Activated CD8-positive, alpha-beta memory T cell treated with anti-CD3 and anti-CD28 coated beads, Interleukin-2, amount 10 ng/mL, durations not matched to agents 7 days and 5 days (primary cell): Measurements from ENCODE around the gene CNOT10. TPM values are rescaled to one million over a fixed set of nuclear protein-coding genes. Genes with fewer than 3 reads are reported as not detected.
"Not testable (repeated sequence)": the region's sequence is repeated elsewhere in the genome, so short reads cannot be mapped to it uniquely, and the experiment has no call there.

Experiments
- ATAC-seq: fragments of 150-1000 bp; cut with Tn5 transposase; one replicate; pipeline ENCODE4 v1.10.0; 2021; ENCODE audit warnings: moderate library complexity
- CTCF ChIA-PET: fragments of 350-600 bp; sonication (Branson Sonifier 250); formaldehyde crosslinking; loops from one replicate; lab custom pipeline; 2021; ENCODE audit warnings: antibody characterized with exemption; lab: Charles Lee
- DNase-seq: peaks from one replicate; pipeline ENCODE4 v3.0.0-alpha.2; 2020
- H3K27ac Mint-ChIP-seq: one replicate; pipeline ENCODE4 v1.8.0; 2021; ENCODE audit warnings: mild to moderate bottlenecking, mixed read lengths
- H3K27me3 Mint-ChIP-seq: one replicate; pipeline ENCODE4 v1.8.0; 2021; ENCODE audit warnings: mixed read lengths
- H3K36me3 Mint-ChIP-seq: one replicate; pipeline ENCODE4 v1.8.0; 2021; ENCODE audit warnings: mild to moderate bottlenecking, mixed read lengths
- H3K4me1 Mint-ChIP-seq: one replicate; pipeline ENCODE4 v1.8.0; 2021; ENCODE audit warnings: mixed read lengths
- H3K4me3 Mint-ChIP-seq: one replicate; pipeline ENCODE4 v1.8.0; 2021; ENCODE audit warnings: mild to moderate bottlenecking, moderate library complexity, mixed read lengths
- H3K9me3 Mint-ChIP-seq: one replicate; pipeline ENCODE4 v1.8.0; 2022; ENCODE audit warnings: low read depth, mixed read lengths
- total RNA-seq, 2 experiments: library from RNA; stranded (reverse); gene quantifications; one replicate each; pipeline ENCODE4 v1.2.3, GENCODE V29; 2021

CNOT10 gene
- total RNA-seq, 2 experiments from 2014 or later = 52.8 to 55.4 TPM

DNA sequence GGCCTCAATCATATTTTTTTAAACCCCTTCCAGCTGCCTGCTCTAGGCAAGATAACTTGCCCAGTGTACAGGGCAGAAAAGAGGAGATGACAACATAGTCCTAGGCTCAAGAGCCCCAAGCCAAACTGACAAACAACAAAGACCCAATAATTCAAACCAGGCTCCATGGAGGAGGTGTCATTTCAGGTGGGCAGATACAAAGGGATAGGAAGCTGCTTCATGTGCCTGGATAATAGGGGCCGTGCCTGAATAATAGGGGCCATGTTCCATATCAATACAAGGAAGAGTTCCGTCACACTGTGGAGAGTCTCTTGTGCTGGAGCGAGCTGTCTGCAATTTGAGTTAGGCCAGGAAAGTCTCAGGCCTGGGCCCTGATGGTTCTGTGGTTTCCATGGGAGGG lies 97.4 kb downstream of the CNOT10 start:
- Mint-ChIP-seq H3K4me3 (no peak overlapping the region), H3K27ac (no peak overlapping the region), H3K9me3 (no peaks in the 10 kb centered on the region), H3K27me3 (peaks cover 9% of the 10 kb centered on the region), H3K4me1 (peaks cover 10% of the 10 kb centered on the region), H3K36me3 (no peaks in the 10 kb centered on the region)
- ATAC-seq = no peak
- DNase-seq = no peak
- CTCF ChIA-PET = interaction anchor here (1.1 to 2.8 kb wide), 7 partner anchors 10 to 280 kb away, joined by 3 to 11 read pairs (median 5); partner anchors contain the start of gene CMTM6

DNA sequence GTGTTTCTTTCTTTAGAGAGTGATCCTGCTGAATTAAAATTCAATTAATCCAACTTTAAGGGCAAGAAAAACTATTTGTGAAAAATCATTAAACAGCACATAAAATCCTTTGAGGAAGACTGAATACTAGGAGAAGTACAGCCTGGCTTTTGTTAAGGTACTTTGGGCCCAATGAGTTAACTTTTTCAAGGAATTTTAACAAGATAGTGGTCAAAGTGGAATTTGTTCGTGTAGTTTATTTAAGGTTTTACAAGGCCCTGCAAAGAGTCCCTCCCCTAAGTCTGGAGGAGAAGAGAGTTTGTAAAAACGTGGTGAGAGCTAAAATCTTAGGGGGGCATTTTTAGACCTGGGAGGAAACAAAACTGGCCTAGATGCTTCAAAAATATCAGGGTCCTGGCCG lies 106.8 kb downstream of the CNOT10 start:
- no peak overlapping the region for H3K27ac Mint-ChIP-seq
- no peaks in the 10 kb centered on the region for H3K9me3 Mint-ChIP-seq
- CTCF ChIA-PET = interaction anchor here (2.1 kb wide), 1 partner anchor 10 kb away, joined by 5 read pairs; no protein-coding TSS in a partner anchor

DNA sequence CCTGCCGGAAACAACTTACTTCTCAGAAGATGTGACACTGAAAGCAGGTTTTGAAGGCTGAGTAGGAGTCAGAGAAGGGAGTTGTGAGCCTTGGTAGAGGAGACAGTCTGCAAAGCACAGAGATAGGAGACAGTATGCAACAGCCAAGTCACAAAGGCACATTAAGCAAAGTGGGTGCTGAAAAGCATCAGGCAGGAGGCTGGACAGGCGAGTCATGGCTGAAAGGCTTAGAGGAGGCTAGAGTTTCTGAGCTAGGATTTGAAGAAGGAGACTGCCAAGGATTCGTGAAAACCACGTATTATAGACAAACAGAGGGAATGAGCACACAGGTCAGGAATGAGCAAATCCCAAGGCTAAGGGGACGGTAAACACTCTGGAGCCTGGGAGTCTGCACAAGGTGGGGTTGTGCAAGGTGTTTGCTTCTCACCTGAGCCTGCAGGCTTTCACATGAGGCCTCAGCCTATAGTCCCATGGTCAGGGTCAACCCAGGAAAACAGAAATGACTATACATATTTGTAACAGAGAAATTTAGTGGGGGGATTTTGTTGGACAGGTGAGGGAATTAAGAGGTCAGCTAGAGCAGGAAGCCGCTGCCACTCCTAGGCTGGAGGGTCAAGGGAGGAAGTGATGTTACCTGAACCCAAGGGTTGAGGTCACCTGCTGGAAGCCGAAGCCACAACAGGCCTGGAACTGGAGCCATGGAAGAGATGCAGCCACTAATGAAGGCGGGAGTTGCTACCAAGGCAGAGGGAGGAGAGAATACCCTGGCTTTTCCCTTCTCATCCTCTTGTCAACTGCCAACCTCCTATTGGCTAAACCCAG lies 109.7 kb downstream of the CNOT10 start:
- Mint-ChIP-seq H3K36me3 (no peaks in the 10 kb centered on the region), H3K4me1 (no peaks in the 10 kb centered on the region), H3K9me3 (no peaks in the 10 kb centered on the region), H3K4me3 (no peak overlapping the region), H3K27ac (no peak overlapping the region), H3K27me3 (no peaks in the 10 kb centered on the region)
- ATAC-seq (no peak), DNase-seq (no peak)
- CTCF ChIA-PET = no interaction called here

More for the DNA sequence above, 106.8 kb downstream of the CNOT10 start:
- Mint-ChIP-seq H3K36me3 (no peaks in the 10 kb centered on the region), H3K4me1 (no peaks in the 10 kb centered on the region), H3K27me3 (no peaks in the 10 kb centered on the region), H3K4me3 (no peak overlapping the region)
- ATAC-seq (no peak), DNase-seq (no peak)

DNA sequence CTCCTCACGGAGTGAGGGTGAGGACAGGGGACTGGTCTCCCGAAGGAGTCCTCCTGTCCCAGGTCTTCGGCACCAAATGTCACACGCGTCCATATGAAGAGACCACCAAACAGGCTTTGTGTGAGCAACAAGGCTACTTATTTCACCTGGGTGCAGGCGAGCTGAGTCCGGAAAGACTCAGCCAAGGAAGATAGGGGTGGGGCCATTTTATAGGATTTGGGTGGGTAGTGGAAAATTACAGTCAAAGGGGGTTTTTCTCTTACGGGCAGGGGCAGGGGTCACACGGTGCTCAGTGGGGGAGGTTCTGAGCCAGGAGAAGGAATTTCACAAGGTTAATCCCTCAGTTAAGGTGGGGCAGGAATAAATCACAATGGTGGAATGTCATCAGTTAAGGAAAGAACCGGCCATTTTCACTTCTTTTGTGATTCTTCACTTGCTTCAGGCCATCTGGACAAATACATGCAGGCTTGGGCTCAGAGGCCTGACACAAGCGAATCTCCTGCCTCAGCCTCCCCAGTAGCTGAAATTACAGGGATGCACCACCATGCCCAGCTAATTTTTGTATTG lies 111.5 kb downstream of the CNOT10 start:
- H3K27me3 Mint-ChIP-seq, H3K4me1 Mint-ChIP-seq, CTCF ChIA-PET, H3K4me3 Mint-ChIP-seq, H3K36me3 Mint-ChIP-seq, H3K9me3 Mint-ChIP-seq, H3K27ac Mint-ChIP-seq, ATAC-seq, DNase-seq: not testable (repeated sequence)

DNA sequence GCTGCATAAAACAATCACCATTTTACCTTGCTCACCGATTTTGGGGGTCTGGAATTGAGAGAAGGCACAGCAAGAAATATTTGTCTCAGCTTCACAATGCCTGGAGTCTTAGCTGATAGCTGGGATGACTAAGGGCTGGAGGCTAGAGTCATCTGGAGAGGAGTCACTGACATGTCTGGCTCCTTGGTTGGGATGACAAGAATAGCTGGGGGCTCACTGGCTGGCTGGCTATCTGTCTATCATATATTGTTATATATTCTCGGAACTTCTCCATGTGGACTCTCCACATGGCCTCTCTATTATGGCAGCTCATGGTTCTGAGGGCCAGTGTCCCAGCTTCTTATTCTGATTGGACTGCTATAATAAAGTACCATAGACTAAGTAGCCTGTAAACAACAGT lies 112.8 kb downstream of the CNOT10 start:
- DNase-seq (no peak), ATAC-seq (no peak)
- H3K27ac Mint-ChIP-seq = no peak overlapping the region
- no peak overlapping the region for H3K4me3 Mint-ChIP-seq
- no peaks in the 10 kb centered on the region for H3K9me3 Mint-ChIP-seq
- peaks cover 6% of the 10 kb centered on the region for H3K27me3 Mint-ChIP-seq
- no peaks in the 10 kb centered on the region for H3K36me3 Mint-ChIP-seq
- no peaks in the 10 kb centered on the region for H3K4me1 Mint-ChIP-seq
- CTCF ChIA-PET = no interaction called here

DNA sequence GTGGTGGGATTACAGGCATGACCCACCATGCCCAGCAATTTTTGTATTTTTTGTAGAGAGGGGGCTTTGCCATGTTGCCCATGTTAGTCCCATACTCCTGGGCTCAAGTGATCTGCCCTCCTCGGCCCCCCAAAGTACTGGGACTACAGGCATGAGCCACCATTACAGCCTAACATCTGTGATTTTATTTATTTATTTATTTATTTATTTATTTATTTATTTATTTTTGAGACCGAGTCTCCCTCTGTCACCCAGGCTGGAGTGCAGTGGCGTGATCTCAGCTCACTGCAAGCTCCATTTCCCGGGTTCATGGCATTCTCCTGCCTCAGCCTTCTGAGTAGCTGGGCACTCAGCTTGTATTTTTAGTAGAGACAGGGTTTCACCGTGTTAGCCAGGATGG lies 116.5 kb downstream of the CNOT10 start:
- DNase-seq, H3K4me1 Mint-ChIP-seq, ATAC-seq, H3K36me3 Mint-ChIP-seq, CTCF ChIA-PET, H3K9me3 Mint-ChIP-seq, H3K27ac Mint-ChIP-seq, H3K4me3 Mint-ChIP-seq: not testable (repeated sequence)
- peaks cover 20% of the 10 kb centered on the region for H3K27me3 Mint-ChIP-seq

DNA sequence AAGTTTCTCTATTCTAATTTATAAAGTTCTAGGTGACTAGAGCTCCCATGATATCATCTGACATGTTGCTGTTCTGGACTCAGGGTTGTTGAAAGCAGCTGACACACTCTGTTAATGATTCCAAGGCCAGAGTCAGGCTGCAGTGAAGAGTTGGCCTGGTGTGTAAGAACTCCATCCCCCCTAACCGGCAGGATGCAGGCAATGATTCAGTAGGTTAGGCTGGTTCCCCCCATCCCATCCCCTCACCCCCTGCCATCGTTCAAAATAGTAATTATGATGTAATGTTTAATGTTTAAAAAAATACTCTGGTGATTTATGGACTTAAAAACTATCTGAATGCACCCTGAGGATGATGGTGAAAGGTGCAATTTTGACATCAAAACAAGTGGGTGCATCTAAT lies 128.2 kb downstream of the CNOT10 start:
- Mint-ChIP-seq H3K27ac (no peak overlapping the region), H3K27me3 (peaks cover 47% of the 10 kb centered on the region), H3K36me3 (no peaks in the 10 kb centered on the region), H3K9me3 (no peaks in the 10 kb centered on the region), H3K4me3 (no peak overlapping the region), H3K4me1 (peaks cover 27% of the 10 kb centered on the region)
- DNase-seq = no peak
- CTCF ChIA-PET = interaction anchor here (2.3 kb wide), 1 partner anchor 31 kb away, joined by 8 read pairs; no protein-coding TSS in a partner anchor
- no peak for ATAC-seq

DNA sequence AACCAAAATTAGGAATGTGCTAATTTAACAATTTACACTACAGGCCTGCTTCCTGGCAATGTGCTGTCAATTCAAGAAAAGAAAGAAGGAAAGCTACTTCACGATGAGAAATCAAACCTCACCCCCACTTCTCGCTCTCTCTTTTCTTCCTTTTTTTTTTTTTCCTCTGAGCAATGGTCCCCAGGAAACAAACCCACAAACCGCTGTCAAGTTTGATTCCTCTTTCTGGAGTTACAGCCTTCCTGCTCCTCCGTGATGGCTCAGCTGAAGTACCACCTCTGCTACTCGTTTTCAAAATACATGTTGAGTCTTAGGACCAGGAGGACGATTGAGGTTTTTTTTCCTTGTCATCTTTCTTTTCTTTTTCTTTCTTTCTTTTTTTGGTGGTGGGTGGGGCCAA lies 129.4 kb downstream of the CNOT10 start:
- Mint-ChIP-seq H3K9me3 (no peaks in the 10 kb centered on the region), H3K4me3 (no peak overlapping the region), H3K4me1 (peaks cover 33% of the 10 kb centered on the region), H3K36me3 (peaks cover 1% of the 10 kb centered on the region), H3K27me3 (peaks cover 56% of the 10 kb centered on the region), H3K27ac (no peak overlapping the region)
- DNase-seq = no peak
- no peak for ATAC-seq
- CTCF ChIA-PET = interaction anchor here (1.5 to 2.3 kb wide), 3 partner anchors 20 to 89 kb away, joined by 3 to 8 read pairs (median 4); no protein-coding TSS in a partner anchor

DNA sequence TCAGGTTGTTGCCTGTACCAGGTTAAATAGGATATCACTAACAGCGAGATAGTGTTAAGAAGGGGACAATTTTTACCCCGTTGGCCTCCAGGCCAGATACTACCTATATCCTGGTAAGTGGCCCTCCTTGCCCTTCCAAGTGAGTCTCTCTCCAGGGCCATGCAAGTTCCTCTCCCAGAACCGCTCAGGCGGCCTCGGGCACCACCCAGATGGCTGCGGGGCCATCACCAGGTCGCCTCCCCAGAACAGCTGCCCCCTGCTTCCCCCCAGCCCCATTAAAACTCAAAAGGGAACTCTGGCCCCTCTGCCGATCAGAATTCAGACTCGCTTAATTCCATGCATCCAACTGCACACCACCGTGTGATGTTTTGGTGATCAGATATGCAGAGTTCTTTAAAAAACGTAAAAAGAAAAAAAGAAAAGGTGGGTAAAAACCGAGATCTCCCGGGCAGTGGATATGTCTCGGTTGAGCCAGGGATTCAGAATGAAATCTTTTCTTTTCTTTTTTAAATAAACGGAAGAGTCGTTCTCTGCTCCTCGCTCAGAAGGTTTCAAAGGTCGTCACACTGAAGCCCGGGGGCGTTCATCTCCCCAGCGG lies 131.0 kb downstream of the CNOT10 start:
- Mint-ChIP-seq H3K27me3 (peaks cover 72% of the 10 kb centered on the region), H3K27ac (no peak overlapping the region), H3K9me3 (no peaks in the 10 kb centered on the region), H3K36me3 (peaks cover 1% of the 10 kb centered on the region), H3K4me1 (peaks cover 33% of the 10 kb centered on the region), H3K4me3 (no peak overlapping the region)
- DNase-seq = no peak
- CTCF ChIA-PET = interaction anchor here (1.0 to 1.7 kb wide), 2 partner anchors 18 to 36 kb away, joined by 3 to 4 read pairs; no protein-coding TSS in a partner anchor
- ATAC-seq = no peak

DNA sequence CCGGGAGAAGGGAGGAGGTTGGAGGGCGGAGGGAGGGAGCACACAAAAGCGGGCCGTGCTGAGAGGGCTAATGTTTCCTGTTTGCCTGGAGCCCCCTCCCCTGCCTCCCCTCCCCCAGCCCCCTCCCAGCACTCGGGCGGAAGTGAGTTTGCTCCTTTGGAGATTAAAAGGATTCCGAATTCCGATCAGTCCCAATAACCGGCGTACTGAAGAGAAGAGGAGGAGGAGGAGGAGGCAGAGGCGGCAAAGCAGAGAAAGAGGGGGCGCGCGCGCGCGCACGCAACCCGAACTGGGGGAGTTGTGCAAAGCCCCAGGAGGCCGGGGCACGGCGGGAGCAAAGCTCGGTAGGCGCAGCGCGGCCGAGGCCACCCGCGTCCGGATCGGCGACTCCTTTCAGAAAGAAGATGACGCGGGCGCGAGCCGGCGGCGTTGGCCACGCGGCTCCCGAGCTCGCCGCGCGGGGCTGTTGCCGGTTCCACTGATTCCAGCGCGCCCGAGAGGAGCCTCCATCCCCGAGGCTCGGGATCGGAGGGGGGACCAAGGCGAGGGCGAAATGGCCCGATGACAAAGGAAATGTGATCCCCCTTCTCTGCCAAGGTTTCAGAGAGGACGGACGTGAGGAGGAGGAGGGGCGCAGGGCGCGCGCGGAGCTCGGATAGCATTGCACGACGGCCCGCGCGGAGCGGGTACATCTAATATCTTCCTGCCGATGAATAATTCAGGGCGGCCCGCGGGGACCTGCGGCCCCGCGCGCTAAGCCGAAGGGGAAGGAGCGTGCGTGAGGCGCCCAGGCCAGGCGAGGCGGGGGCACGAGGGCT lies 131.7 kb downstream of the CNOT10 start:
- Mint-ChIP-seq H3K9me3 (no peaks in the 10 kb centered on the region), H3K27ac (no peak overlapping the region), H3K36me3 (peaks cover 1% of the 10 kb centered on the region), H3K27me3 (peaks cover 73% of the 10 kb centered on the region), H3K4me1 (peaks cover 32% of the 10 kb centered on the region), H3K4me3 (peak overlapping the region; percentile 61)
- DNase-seq = peak; percentile 43
- no peak for ATAC-seq
- CTCF ChIA-PET = interaction anchor here (1.0 to 1.1 kb wide), 2 partner anchors 37 to 86 kb away, joined by 3 read pairs; no protein-coding TSS in a partner anchor

DNA sequence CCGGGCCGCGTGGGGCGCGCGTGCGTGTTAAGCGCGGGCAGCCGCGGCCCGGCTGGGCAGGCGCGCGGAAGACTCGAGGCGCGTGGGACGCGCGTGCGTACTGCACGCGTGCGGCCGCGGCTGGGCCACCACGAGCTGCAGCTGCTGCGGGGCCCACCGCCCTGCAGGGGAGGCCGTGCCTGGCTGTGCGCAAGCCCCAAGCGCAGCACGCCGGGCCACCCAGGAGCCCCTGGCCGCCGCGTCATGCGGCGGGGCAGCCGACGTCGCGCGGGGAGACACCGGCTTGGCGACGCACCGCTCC lies 132.2 kb downstream of the CNOT10 start:
- Mint-ChIP-seq H3K4me3 (peak overlapping the region; percentile 59), H3K27me3 (peaks cover 75% of the 10 kb centered on the region), H3K9me3 (no peaks in the 10 kb centered on the region), H3K27ac (no peak overlapping the region), H3K4me1 (peaks cover 29% of the 10 kb centered on the region), H3K36me3 (peaks cover 1% of the 10 kb centered on the region)
- DNase-seq (no peak), ATAC-seq (no peak)
- CTCF ChIA-PET = interaction anchor here (1.0 to 1.1 kb wide), 2 partner anchors 37 to 86 kb away, joined by 3 read pairs; no protein-coding TSS in a partner anchor

DNA sequence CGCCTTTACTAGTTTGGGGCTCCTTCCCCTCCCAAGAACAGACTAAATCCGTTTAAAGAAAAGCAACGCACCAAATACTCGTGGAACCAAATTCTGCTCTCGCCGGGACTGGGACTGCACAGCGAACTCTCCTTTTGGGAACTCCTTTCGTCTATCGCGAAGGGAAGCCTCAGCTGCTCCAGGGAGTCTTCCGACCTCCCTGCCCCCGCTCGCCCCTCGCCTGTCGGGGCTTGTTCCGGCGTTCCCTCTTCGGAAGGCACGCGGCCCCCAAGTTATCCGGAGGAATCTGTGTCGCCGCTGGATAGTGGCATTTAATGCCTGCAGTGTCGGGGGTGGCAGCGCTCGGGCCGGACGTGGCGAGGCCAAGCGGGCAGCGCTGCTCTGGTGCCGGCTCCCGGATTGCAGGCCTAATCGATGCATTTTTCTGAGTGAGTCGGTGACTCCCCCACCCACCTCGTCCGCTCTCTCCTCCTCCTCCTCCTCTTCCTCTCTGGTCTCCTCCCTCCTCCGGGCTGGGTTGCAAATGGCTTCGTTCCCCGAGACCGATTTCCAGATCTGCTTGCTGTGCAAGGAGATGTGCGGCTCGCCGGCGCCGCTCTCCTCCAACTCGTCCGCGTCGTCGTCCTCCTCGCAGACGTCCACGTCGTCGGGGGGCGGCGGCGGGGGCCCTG lies 132.7 kb downstream of the CNOT10 start, which contains the start of gene TRIM71:
Gene TRIM71 (plus strand): TSS at position 440 of the 671 bp plus-strand sequence. CDS start 84 bp downstream, at position 524.
- Mint-ChIP-seq H3K27ac (peak within 1 kb of the TSS; percentile 1), H3K27me3 (peaks cover 75% of the 10 kb centered on the region), H3K4me1 (peaks cover 29% of the 10 kb centered on the region), H3K4me3 (peak within 1 kb of the TSS; percentile 61), H3K36me3 (peaks cover 1% of the 10 kb centered on the region), H3K9me3 (no peaks in the 10 kb centered on the region)
- CTCF ChIA-PET = interaction anchor here (1.1 kb wide), 1 partner anchor 85 kb away, joined by 3 read pairs; no protein-coding TSS in a partner anchor
- no peak for DNase-seq
- ATAC-seq = peak; percentile 27
